Psoas muscle (tissue), 8 donors: ENCODE results near the gene FGD2. TPM values are rescaled to one million over a fixed set of nuclear protein-coding genes. Genes with fewer than 3 reads are reported as not detected.
A peak's percentile ranks its signal among the peaks of the same experiment; 100 is the strongest.

ENCODE experiments used
- ATAC-seq, 4 donors: fragments of 200-7000 bp; cut with Tn5 transposase; one replicate each; pipeline ENCODE4 v1.9.1; 2020; ENCODE audit warnings: moderate library complexity in 3 of 4, mild to moderate bottlenecking in 2 of 4
- DNase-seq, 2 donors: peaks; one replicate each; pipeline ENCODE4 v3.0.0-alpha.2; 2020
- H3K27ac ChIP-seq: fragments of 200-600 bp; one replicate; pipeline ENCODE4 v1.8.0; 2022
- H3K27me3 ChIP-seq, 3 donors: fragments of 200-600 bp in 1 of 3; one replicate each; pipeline versions ENCODE4 v1.6.1 to v1.8.0; 2013 to 2022; ENCODE audit warnings: low read length in 2 of 3, mild to moderate bottlenecking in 2 of 3, moderate library complexity in 1 of 3; ENCODE audit not compliant: insufficient read depth in 3 of 3
- H3K36me3 ChIP-seq, 2 donors: fragments of 200-600 bp in 1 of 2; one replicate each; pipeline versions ENCODE4 v1.6.1 to v1.8.0; 2013 to 2022; ENCODE audit warnings: low read depth in 1 of 2, mild to moderate bottlenecking in 1 of 2, moderate library complexity in 1 of 2; ENCODE audit not compliant: insufficient read depth in 1 of 2
- H3K4me1 ChIP-seq: fragments of 200-600 bp; one replicate; pipeline ENCODE4 v1.8.0; 2022
- H3K4me3 ChIP-seq: fragments of 200-600 bp; one replicate; pipeline ENCODE4 v1.8.0; 2022; ENCODE audit warnings: mild to moderate bottlenecking
- H3K9me3 ChIP-seq: fragments of 200-600 bp; one replicate; pipeline ENCODE4 v1.8.0; 2022
- WGBS, 3 donors: extraction: QIAGEN DNeasy Blood & Tissue Kit; methylation state at CpG; one replicate each; pipeline versions ENCODE4 v1.1.6 to v1.1.7; 2013; 5-methylcytosine and 5-hydroxymethylcytosine counted together
- intact Hi-C, 2 donors: fragments of 100-400 bp; cut with DNase I; formaldehyde crosslinking; loops; one replicate each; pipeline versions ENCODE4 v1.11.0 to v1.14.2; 2022
- polyA plus RNA-seq, 3 donors: library from polyadenylated mRNA; stranded (reverse); fragments of 200-250 nt; gene quantifications; one replicate each; pipeline ENCODE4 v1.2.3, GENCODE V29; 2013
- total RNA-seq, 4 donors: library from RNA; stranded (reverse); fragmentation: NEBNext Ultra II Directional in 2 of 4; extraction: Animal tissue kit (Norgen Biotek cat#: 25700) in 2 of 4; gene quantifications; one replicate each; pipeline versions ENCODE4 v1.2.1 to v1.2.4, GENCODE V29; 2021 to 2023
- TF ChIP-seq, protein P1 (sequence below): fragments of 200-600 bp; IDR thresholded peaks from one replicate; pipeline ENCODE4 v1.8.0; 2022; ENCODE audit warnings: antibody characterized with exemption
- donor health status: healthy with polysubstance abuse.
- donor health status: DM: no; HTN: no; CAD: no; lungs with moderate emphysema.
- donor health status: Bipolar disorder and iron deficiency.
- donor health status: healthy.
- donor health status: DM: yes; HTN: yes; CAD: no.
- donor health status: DM: no; HTN: no; CAD: no.
- donor health status: DM: no; HTN: no; CAD: no.
- donor health status: DM: yes; HTN: yes; CAD: no.

FGD2 gene
- total and polyA plus RNA-seq, 7 donors, result 0.75 to 4.2 (median 1.7) TPM

DNA sequence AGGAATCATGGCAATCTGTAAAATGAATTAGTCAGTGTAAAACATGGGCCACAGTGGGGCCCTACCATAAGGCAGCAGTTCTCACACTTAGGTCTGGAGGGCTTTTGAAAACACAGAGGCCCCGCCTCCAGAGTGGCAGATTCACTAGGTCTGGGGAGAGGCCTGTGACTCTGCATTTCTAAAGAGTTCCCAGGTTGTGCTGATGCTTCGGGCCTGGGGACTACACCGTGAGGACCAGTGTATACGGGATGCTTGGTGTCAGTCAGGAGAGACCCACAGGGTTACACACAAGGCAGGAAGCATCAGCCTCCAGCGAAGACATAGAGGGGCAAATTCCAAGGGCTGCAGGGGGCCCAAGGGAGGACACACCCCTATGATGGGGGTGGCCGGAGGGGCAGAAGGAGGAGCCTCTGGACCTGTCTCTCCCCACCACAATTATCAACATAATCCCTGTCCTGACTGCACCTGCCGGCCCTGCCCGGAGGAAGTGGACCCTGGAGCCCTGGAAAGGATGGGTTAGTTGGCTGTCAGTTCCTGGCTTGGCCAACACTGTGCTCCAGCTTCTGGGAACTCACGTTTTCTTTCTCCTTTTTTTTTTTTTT lies 46.7 kb downstream of the FGD2 start:
- Histone ChIP-seq H3K9me3 (no peaks in the 10 kb centered on the region), H3K4me1 (peaks cover 11% of the 10 kb centered on the region), H3K36me3 (no peaks in the 10 kb centered on the region), H3K4me3 (no peak overlapping the region), H3K27ac (peak overlapping the region; percentile 51), H3K27me3 (no peaks in the 10 kb centered on the region)
- WGBS, 3 donors, result 67 to 71% (median 68%) methylated on average over 9 of the region's 9 CpGs
- TF ChIP-seq, protein P1, sequence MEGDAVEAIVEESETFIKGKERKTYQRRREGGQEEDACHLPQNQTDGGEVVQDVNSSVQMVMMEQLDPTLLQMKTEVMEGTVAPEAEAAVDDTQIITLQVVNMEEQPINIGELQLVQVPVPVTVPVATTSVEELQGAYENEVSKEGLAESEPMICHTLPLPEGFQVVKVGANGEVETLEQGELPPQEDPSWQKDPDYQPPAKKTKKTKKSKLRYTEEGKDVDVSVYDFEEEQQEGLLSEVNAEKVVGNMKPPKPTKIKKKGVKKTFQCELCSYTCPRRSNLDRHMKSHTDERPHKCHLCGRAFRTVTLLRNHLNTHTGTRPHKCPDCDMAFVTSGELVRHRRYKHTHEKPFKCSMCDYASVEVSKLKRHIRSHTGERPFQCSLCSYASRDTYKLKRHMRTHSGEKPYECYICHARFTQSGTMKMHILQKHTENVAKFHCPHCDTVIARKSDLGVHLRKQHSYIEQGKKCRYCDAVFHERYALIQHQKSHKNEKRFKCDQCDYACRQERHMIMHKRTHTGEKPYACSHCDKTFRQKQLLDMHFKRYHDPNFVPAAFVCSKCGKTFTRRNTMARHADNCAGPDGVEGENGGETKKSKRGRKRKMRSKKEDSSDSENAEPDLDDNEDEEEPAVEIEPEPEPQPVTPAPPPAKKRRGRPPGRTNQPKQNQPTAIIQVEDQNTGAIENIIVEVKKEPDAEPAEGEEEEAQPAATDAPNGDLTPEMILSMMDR, result no peak
- intact Hi-C loops, result loop anchor here (5.0 kb wide), 2 partner anchors 50 to 80 kb away; no protein-coding TSS in a partner anchor
- DNase-seq (no peak), ATAC-seq (peak; percentile 5 to 36 (median 6))

DNA sequence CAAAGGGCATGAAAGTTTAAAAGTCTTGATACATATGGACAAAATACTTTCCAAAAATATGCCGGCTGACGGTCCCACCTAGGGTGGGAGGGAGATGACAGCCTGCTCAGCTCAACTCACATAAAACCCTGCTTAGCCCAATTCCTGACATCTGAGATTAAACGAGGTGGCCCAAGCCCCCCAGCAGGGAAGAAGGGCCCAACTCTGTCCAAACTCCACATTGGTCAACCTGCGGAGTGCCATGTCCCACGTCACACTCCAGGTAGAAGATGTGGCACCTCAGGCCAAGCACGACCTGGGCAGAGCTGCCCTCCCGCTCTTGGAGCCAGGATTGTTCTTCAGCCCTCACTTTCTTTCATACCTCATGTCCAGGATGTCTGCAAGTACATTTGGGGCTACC lies 48.2 kb downstream of the FGD2 start:
- H3K27ac ChIP-seq, result no peak overlapping the region
- H3K9me3 ChIP-seq, result no peaks in the 10 kb centered on the region
- no peak for DNase-seq
- intact Hi-C loops, result loop anchor here (2.0 to 5.0 kb wide), 3 partner anchors 49 to 79 kb away; no protein-coding TSS in a partner anchor
- WGBS, 3 donors, result 82 to 87% (median 83%) methylated on average over 7 of the region's 7 CpGs
- ATAC-seq, result no peak
- H3K4me3 ChIP-seq, result no peak overlapping the region
- H3K36me3 ChIP-seq, result no peaks in the 10 kb centered on the region
- no peaks in the 10 kb centered on the region for H3K27me3 ChIP-seq
- peaks cover 16% of the 10 kb centered on the region for H3K4me1 ChIP-seq
- TF ChIP-seq, protein P1, result no peak

DNA sequence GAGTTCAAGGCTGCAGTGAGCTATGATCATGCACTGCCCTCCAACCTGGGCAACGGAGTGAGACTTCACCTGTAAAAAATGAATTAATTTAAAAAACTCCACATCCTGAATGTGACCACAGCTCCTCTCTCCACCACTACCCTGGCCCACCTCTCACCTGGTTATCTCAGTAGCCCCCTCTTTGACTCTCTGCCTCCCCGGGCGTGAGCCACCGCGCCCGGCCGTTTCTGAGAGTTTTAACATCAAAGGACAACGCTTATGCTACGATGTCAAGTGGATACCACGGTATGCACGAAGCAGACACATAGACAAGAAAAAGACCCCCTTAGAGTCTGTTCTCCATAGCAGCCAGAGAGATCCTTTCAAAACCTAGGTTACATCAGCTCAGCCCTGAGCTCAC lies 48.7 kb downstream of the FGD2 start:
- Histone ChIP-seq H3K4me1 (peaks cover 20% of the 10 kb centered on the region), H3K27me3 (no peaks in the 10 kb centered on the region), H3K36me3 (no peaks in the 10 kb centered on the region), H3K9me3 (no peaks in the 10 kb centered on the region), H3K27ac (no peak overlapping the region), H3K4me3 (no peak overlapping the region)
- WGBS, 3 donors, result 89 to 94% (median 93%) methylated on average over 11 of the region's 11 CpGs
- TF ChIP-seq, protein P1, result no peak
- DNase-seq, result no peak
- intact Hi-C loops, result loop anchor here (2.0 to 5.0 kb wide), 3 partner anchors 48 to 78 kb away; no protein-coding TSS in a partner anchor
- ATAC-seq, result no peak

DNA sequence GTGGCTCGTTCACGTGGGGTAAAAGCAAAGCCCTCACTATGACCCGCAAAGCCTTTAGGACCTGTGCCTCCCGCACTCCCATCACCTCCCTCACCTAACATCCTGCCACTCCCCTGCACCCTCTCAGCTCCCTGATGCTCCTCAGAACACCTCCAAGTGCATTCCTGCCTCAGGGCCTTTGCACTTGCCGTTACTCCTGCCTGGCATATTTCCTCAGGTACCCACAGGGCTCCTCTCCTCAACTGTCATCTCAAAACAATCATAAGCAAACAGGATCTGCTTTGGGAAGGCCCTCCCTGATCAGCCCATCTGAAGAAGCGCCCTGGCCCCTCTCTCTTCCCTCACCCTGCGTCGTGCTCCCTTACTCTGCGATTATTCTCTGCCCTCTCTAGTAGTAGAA lies 49.1 kb downstream of the FGD2 start:
- peaks cover 24% of the 10 kb centered on the region for H3K4me1 ChIP-seq

More for the DNA sequence above, 49.1 kb downstream of the FGD2 start:
- Histone ChIP-seq H3K27me3 (no peaks in the 10 kb centered on the region), H3K27ac (no peak overlapping the region), H3K4me3 (no peak overlapping the region), H3K9me3 (no peaks in the 10 kb centered on the region), H3K36me3 (no peaks in the 10 kb centered on the region)
- ATAC-seq, result no peak
- no peak for DNase-seq
- TF ChIP-seq, protein P1, result no peak
- intact Hi-C loops, result loop anchor here (2.0 to 5.0 kb wide), 3 partner anchors 48 to 78 kb away; no protein-coding TSS in a partner anchor
- 87 to 93% (median 88%) methylated on average over 9 of the region's 9 CpGs for WGBS, 3 donors
